Measurements from ENCODE around the gene NEU2.

Gene NEU2

DNA sequence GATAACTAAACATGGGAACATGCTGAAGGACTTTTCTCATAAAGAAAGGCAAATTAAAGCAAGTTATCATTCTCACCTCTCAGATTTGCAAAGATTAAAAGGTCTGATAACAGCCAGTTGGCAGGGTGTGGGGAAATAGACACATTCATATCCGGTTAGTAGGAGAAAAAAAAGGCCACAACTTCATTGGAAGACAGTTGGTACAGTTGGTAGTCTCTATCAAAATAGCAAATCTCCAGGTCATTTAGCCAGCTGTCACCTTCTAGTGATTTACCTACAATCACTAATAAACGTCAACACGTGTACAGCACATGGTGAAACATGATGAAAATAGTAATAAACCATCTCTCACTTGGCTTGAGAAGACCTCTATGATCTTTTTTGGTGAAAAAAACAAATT, 44.3 kb downstream of the NEU2 start (continued):
- TF ChIP-seq, protein P1, sequence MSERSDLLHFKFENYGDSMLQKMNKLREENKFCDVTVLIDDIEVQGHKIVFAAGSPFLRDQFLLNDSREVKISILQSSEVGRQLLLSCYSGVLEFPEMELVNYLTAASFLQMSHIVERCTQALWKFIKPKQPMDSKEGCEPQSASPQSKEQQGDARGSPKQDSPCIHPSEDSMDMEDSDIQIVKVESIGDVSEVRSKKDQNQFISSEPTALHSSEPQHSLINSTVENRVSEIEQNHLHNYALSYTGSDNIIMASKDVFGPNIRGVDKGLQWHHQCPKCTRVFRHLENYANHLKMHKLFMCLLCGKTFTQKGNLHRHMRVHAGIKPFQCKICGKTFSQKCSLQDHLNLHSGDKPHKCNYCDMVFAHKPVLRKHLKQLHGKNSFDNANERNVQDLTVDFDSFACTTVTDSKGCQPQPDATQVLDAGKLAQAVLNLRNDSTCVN (tag by site-specific recombination; optimal IDR thresholded peaks at IDR 0.05): no peak
- TF ChIP-seq, protein P2, sequence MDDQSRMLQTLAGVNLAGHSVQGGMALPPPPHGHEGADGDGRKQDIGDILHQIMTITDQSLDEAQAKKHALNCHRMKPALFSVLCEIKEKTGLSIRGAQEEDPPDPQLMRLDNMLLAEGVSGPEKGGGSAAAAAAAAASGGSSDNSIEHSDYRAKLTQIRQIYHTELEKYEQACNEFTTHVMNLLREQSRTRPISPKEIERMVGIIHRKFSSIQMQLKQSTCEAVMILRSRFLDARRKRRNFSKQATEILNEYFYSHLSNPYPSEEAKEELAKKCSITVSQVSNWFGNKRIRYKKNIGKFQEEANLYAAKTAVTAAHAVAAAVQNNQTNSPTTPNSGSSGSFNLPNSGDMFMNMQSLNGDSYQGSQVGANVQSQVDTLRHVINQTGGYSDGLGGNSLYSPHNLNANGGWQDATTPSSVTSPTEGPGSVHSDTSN (CRISPR knock-in tag; IDR thresholded peaks at IDR 0.05): no peak
- TF ChIP-seq ZFP3 (tag by site-specific recombination; IDR thresholded peaks at IDR 0.05; ENCODE audit: low read depth): no peak
- TF ChIP-seq, protein P3, sequence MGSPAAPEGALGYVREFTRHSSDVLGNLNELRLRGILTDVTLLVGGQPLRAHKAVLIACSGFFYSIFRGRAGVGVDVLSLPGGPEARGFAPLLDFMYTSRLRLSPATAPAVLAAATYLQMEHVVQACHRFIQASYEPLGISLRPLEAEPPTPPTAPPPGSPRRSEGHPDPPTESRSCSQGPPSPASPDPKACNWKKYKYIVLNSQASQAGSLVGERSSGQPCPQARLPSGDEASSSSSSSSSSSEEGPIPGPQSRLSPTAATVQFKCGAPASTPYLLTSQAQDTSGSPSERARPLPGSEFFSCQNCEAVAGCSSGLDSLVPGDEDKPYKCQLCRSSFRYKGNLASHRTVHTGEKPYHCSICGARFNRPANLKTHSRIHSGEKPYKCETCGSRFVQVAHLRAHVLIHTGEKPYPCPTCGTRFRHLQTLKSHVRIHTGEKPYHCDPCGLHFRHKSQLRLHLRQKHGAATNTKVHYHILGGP (tag by site-specific recombination; IDR thresholded peaks at IDR 0.05): no peak
- no peak for TF ChIP-seq ZNF658 (tag by site-specific recombination; IDR thresholded peaks at IDR 0.05)
- TF ChIP-seq, protein P4, sequence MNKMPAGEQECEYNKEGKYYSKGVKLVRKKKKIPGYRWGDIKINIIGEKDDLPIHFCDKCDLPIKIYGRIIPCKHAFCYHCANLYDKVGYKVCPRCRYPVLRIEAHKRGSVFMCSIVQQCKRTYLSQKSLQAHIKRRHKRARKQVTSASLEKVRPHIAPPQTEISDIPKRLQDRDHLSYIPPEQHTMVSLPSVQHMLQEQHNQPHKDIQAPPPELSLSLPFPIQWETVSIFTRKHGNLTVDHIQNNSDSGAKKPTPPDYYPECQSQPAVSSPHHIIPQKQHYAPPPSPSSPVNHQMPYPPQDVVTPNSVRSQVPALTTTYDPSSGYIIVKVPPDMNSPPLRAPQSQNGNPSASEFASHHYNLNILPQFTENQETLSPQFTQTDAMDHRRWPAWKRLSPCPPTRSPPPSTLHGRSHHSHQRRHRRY (tag by site-specific recombination; IDR thresholded peaks at IDR 0.05): no peak

DNA sequence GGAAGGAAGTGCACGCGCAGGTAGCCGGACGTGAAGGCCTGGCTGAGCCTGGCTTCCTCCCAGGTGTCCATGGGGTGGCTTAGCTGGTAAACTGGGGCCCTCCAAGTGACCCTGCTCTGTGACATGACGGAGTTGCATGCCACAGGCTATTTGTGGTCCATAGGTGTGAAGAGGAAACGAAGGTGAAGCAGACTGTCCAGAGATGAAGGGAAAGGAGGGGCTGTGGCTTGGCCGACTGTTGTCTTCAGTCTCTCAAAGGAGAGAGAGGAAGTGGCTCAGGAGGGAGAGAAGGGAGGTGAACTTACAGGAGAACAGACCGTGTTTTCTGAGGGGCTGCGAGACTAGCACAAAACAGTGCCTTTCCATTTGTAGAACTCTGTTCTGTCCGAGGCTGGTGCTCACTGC, 47.0 kb downstream of the NEU2 start:
- no peaks in the 10 kb centered on the region for H3K9me3 ChIP-seq (ENCODE audit: control insufficient read depth, insufficient read depth, low read depth, low read length)
- H3K27ac ChIP-seq (ENCODE audit: extremely low read depth, low read depth, low read length): no peak overlapping the region
- no peaks in the 10 kb centered on the region for H3K36me3 ChIP-seq (ENCODE audit: control insufficient read depth in 2 of 2, insufficient read depth in 1 of 2, low read length in 2 of 2)
- no peak for TF ChIP-seq ZNF266 (tag by site-specific recombination; IDR thresholded peaks at IDR 0.05; ENCODE audit: low read depth)
- TF ChIP-seq ZSCAN30 (tag by site-specific recombination; IDR thresholded peaks at IDR 0.05): no peak
- TF ChIP-seq, protein P5, sequence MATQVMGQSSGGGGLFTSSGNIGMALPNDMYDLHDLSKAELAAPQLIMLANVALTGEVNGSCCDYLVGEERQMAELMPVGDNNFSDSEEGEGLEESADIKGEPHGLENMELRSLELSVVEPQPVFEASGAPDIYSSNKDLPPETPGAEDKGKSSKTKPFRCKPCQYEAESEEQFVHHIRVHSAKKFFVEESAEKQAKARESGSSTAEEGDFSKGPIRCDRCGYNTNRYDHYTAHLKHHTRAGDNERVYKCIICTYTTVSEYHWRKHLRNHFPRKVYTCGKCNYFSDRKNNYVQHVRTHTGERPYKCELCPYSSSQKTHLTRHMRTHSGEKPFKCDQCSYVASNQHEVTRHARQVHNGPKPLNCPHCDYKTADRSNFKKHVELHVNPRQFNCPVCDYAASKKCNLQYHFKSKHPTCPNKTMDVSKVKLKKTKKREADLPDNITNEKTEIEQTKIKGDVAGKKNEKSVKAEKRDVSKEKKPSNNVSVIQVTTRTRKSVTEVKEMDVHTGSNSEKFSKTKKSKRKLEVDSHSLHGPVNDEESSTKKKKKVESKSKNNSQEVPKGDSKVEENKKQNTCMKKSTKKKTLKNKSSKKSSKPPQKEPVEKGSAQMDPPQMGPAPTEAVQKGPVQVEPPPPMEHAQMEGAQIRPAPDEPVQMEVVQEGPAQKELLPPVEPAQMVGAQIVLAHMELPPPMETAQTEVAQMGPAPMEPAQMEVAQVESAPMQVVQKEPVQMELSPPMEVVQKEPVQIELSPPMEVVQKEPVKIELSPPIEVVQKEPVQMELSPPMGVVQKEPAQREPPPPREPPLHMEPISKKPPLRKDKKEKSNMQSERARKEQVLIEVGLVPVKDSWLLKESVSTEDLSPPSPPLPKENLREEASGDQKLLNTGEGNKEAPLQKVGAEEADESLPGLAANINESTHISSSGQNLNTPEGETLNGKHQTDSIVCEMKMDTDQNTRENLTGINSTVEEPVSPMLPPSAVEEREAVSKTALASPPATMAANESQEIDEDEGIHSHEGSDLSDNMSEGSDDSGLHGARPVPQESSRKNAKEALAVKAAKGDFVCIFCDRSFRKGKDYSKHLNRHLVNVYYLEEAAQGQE (tag by site-specific recombination; IDR thresholded peaks at IDR 0.05): no peak
- no peak for TF ChIP-seq ZNF555 (tag by site-specific recombination; conservative IDR thresholded peaks at IDR 0.05)
- TF ChIP-seq ZNF701 (tag by site-specific recombination; IDR thresholded peaks at IDR 0.05): no peak
- TF ChIP-seq ZNF621 (tag by site-specific recombination; IDR thresholded peaks at IDR 0.05): no peak
- TF ChIP-seq ZNF514 (tag by site-specific recombination; IDR thresholded peaks at IDR 0.05): no peak
- TF ChIP-seq ZNF777 (tag by site-specific recombination; IDR thresholded peaks at IDR 0.05; ENCODE audit: borderline replicate concordance): no peak
- TF ChIP-seq WT1 (tag by site-specific recombination; IDR thresholded peaks at IDR 0.05): no peak
- TF ChIP-seq REPIN1 (tag by site-specific recombination; IDR thresholded peaks at IDR 0.05; ENCODE audit: low read depth): no peak
- TF ChIP-seq ZNF223 (tag by site-specific recombination; IDR thresholded peaks at IDR 0.05): no peak
- no peak for TF ChIP-seq ZFP41 (tag by site-specific recombination; IDR thresholded peaks at IDR 0.05; ENCODE audit: borderline replicate concordance)
- no peak for TF ChIP-seq ZNF239 (tag by site-specific recombination; IDR thresholded peaks at IDR 0.05)
- no peaks in the 10 kb centered on the region for H3K4me1 ChIP-seq (ENCODE audit: control insufficient read depth, insufficient read depth, low read length)
- no peak overlapping the region for H3K4me3 ChIP-seq (ENCODE audit: low read depth, low read length)
- CTCF ChIA-PET: interaction anchor here (0.6 kb wide), 1 partner anchor 978 kb away, joined by 3 read pairs; no protein-coding TSS in a partner anchor
- POLR2A ChIA-PET: no interaction called here
